HEK293 (cell line): ENCODE measurements around the gene UGCG.

Experiments
- CTCF ChIA-PET: fragments of 350-600 bp; formaldehyde crosslinking; extraction: SDS; loops from one replicate; lab custom pipeline; 2021; ENCODE audit warnings: antibody characterized with exemption; lab: Yijun Ruan, JAX
- POLR2A ChIA-PET: fragments of 300-600 bp; formaldehyde crosslinking; extraction: SDS; loops from one replicate; lab custom pipeline; 2020; ENCODE audit warnings: antibody characterized with exemption, inconsistent platforms; lab: Yijun Ruan, JAX
- H3K27ac ChIP-seq: fragments of 200-500 bp; sonication (Bioruptor generic); 2 replicates; pipeline ENCODE4 v1.5.1; 2014; ENCODE audit warnings: low read depth, low read length, control low read depth, inconsistent platforms; ENCODE audit errors: extremely low read depth
- H3K36me3 ChIP-seq, 2 experiments: fragments of 200-500 bp in 1 of 2; sonication (Bioruptor generic) in 1 of 2; 1 replicate in 1 of 2; 2 replicates in 1 of 2; pipeline ENCODE4 v1.5.1; 2014 to 2017; ENCODE audit warnings: inconsistent platforms in 2 of 2, low read length in 2 of 2; ENCODE audit not compliant: control insufficient read depth in 2 of 2, insufficient read depth in 1 of 2
- H3K4me1 ChIP-seq: fragments of 200-500 bp; sonication (Bioruptor generic); 2 replicates; pipeline ENCODE4 v1.5.1; 2014; ENCODE audit warnings: mild to moderate bottlenecking, low read length, inconsistent platforms; ENCODE audit not compliant: control insufficient read depth, insufficient read depth
- H3K4me3 ChIP-seq: 2 replicates; pipeline ENCODE4 v1.5.1; 2011; ENCODE audit warnings: low read depth, mild to moderate bottlenecking, control low read depth, low read length, moderate library complexity
- H3K9me3 ChIP-seq: fragments of 200-500 bp; sonication (Bioruptor generic); 2 replicates; pipeline ENCODE4 v1.5.1; 2014; ENCODE audit warnings: low read depth, low read length, inconsistent platforms; ENCODE audit not compliant: control insufficient read depth, insufficient read depth
- EGR2 ChIP-seq: fragments of 450-650 bp; formaldehyde crosslinking; IDR thresholded peaks from 2 replicates; pipeline ENCODE4 v1.5.1; 2016; ENCODE audit warnings: low read depth, missing biosample characterization, missing genetic modification characterization
- GFI1B ChIP-seq: fragments of 450-650 bp; formaldehyde crosslinking; IDR thresholded peaks from 2 replicates; pipeline ENCODE4 v1.5.1; 2016; ENCODE audit warnings: missing biosample characterization, missing genetic modification characterization
- KLF9 ChIP-seq: fragments of 450-650 bp; formaldehyde crosslinking; IDR thresholded peaks from 2 replicates; pipeline ENCODE4 v1.5.1; 2016; ENCODE audit warnings: missing biosample characterization, missing genetic modification characterization, low read depth
- MEIS1 ChIP-seq: sonication (generic); formaldehyde crosslinking; IDR thresholded peaks from 2 replicates; pipeline ENCODE4 v1.8.1; 2022; ENCODE audit warnings: missing genetic modification reagents, mild to moderate bottlenecking, borderline replicate concordance
- PATZ1 ChIP-seq: fragments of 450-650 bp; formaldehyde crosslinking; IDR thresholded peaks from 2 replicates; pipeline ENCODE4 v1.5.1; 2016; ENCODE audit warnings: missing biosample characterization, missing genetic modification characterization
- PBX3 ChIP-seq: sonication (generic); formaldehyde crosslinking; IDR thresholded peaks from 2 replicates; pipeline ENCODE4 v1.8.1; 2022; ENCODE audit warnings: mild to moderate bottlenecking, moderate library complexity, missing genetic modification reagents
- RBAK ChIP-seq: fragments of 450-650 bp; formaldehyde crosslinking; IDR thresholded peaks from 2 replicates; pipeline ENCODE4 v1.5.1; 2016; ENCODE audit warnings: missing biosample characterization, missing genetic modification characterization
- SCRT2 ChIP-seq: fragments of 450-650 bp; formaldehyde crosslinking; IDR thresholded peaks from 2 replicates; pipeline ENCODE4 v1.5.1; 2016; ENCODE audit warnings: missing biosample characterization, missing genetic modification characterization
- ZBTB8A ChIP-seq: fragments of 450-650 bp; formaldehyde crosslinking; IDR thresholded peaks from 2 replicates; pipeline ENCODE4 v1.5.1; 2016; ENCODE audit warnings: missing biosample characterization, missing genetic modification characterization
- ZFHX2 ChIP-seq: fragments of 450-650 bp; formaldehyde crosslinking; conservative IDR thresholded peaks from 2 replicates; pipeline ENCODE4 v1.5.1; 2016; ENCODE audit warnings: missing biosample characterization, missing genetic modification characterization
- ZNF121 ChIP-seq: fragments of 450-650 bp; formaldehyde crosslinking; IDR thresholded peaks from 2 replicates; pipeline ENCODE4 v1.5.1; 2016; ENCODE audit warnings: missing biosample characterization, missing genetic modification characterization
- ZNF132 ChIP-seq: fragments of 450-650 bp; formaldehyde crosslinking; IDR thresholded peaks from 2 replicates; pipeline ENCODE4 v1.5.1; 2017; ENCODE audit warnings: missing biosample characterization, missing genetic modification characterization, borderline replicate concordance
- ZNF133 ChIP-seq: fragments of 450-650 bp; formaldehyde crosslinking; IDR thresholded peaks from 2 replicates; pipeline ENCODE4 v1.5.1; 2016; ENCODE audit warnings: missing biosample characterization, missing genetic modification characterization
- ZNF2 ChIP-seq: fragments of 450-650 bp; formaldehyde crosslinking; IDR thresholded peaks from 2 replicates; pipeline ENCODE4 v1.5.1; 2016; ENCODE audit warnings: missing biosample characterization, missing genetic modification characterization
- ZNF221 ChIP-seq: fragments of 450-650 bp; formaldehyde crosslinking; IDR thresholded peaks from 2 replicates; pipeline ENCODE4 v1.5.1; 2017; ENCODE audit warnings: missing biosample characterization, missing genetic modification characterization, borderline replicate concordance
- ZNF280C ChIP-seq: fragments of 450-650 bp; formaldehyde crosslinking; IDR thresholded peaks from 2 replicates; pipeline ENCODE4 v1.5.1; 2016; ENCODE audit warnings: missing biosample characterization, missing genetic modification characterization
- ZNF394 ChIP-seq: fragments of 450-650 bp; formaldehyde crosslinking; IDR thresholded peaks from 2 replicates; pipeline ENCODE4 v1.5.1; 2016; ENCODE audit warnings: missing biosample characterization, missing genetic modification characterization, mild to moderate bottlenecking, moderate library complexity, borderline replicate concordance
- ZNF433 ChIP-seq: fragments of 450-650 bp; formaldehyde crosslinking; IDR thresholded peaks from 2 replicates; pipeline ENCODE4 v1.5.1; 2016; ENCODE audit warnings: missing biosample characterization, missing genetic modification characterization, low read depth
- ZNF514 ChIP-seq: fragments of 450-650 bp; formaldehyde crosslinking; IDR thresholded peaks from 2 replicates; pipeline ENCODE4 v1.5.1; 2016; ENCODE audit warnings: missing biosample characterization, missing genetic modification characterization
- ZNF521 ChIP-seq: fragments of 450-650 bp; formaldehyde crosslinking; IDR thresholded peaks from 2 replicates; pipeline ENCODE4 v1.5.1; 2017; ENCODE audit warnings: missing biosample characterization, mild to moderate bottlenecking, missing genetic modification characterization
- ZNF560 ChIP-seq: fragments of 450-650 bp; formaldehyde crosslinking; IDR thresholded peaks from 2 replicates; pipeline ENCODE4 v1.5.1; 2017; ENCODE audit warnings: missing biosample characterization, missing genetic modification characterization, borderline replicate concordance
- ZNF610 ChIP-seq: fragments of 450-650 bp; formaldehyde crosslinking; IDR thresholded peaks from 2 replicates; pipeline ENCODE4 v1.5.1; 2016; ENCODE audit warnings: missing biosample characterization, missing genetic modification characterization, borderline replicate concordance
- ZNF621 ChIP-seq: fragments of 450-650 bp; formaldehyde crosslinking; IDR thresholded peaks from 2 replicates; pipeline ENCODE4 v1.5.1; 2017; ENCODE audit warnings: missing biosample characterization, missing genetic modification characterization
- ZNF624 ChIP-seq: fragments of 450-650 bp; formaldehyde crosslinking; IDR thresholded peaks from 2 replicates; pipeline ENCODE4 v1.5.1; 2017; ENCODE audit warnings: missing biosample characterization, missing genetic modification characterization
- ZNF747 ChIP-seq: fragments of 450-650 bp; formaldehyde crosslinking; IDR thresholded peaks from 2 replicates; pipeline ENCODE4 v1.5.1; 2016; ENCODE audit warnings: missing biosample characterization, missing genetic modification characterization
- ZNF777 ChIP-seq: fragments of 450-650 bp; formaldehyde crosslinking; IDR thresholded peaks from 2 replicates; pipeline ENCODE4 v1.5.1; 2017; ENCODE audit warnings: missing biosample characterization, missing genetic modification characterization, borderline replicate concordance
- ZNF791 ChIP-seq: fragments of 450-650 bp; formaldehyde crosslinking; IDR thresholded peaks from 2 replicates; pipeline ENCODE4 v1.5.1; 2016; ENCODE audit warnings: missing biosample characterization, missing genetic modification characterization
- ZSCAN30 ChIP-seq: fragments of 450-650 bp; IDR thresholded peaks from 2 replicates; pipeline ENCODE4 v1.5.1; 2018; ENCODE audit warnings: missing biosample characterization, mild to moderate bottlenecking, missing genetic modification characterization, moderate library complexity
- TF ChIP-seq, protein P1 (sequence below): fragments of 450-650 bp; formaldehyde crosslinking; IDR thresholded peaks from 2 replicates; pipeline ENCODE4 v1.5.1; 2016; ENCODE audit warnings: missing biosample characterization, missing genetic modification characterization, borderline replicate concordance
- TF ChIP-seq, protein P2 (sequence below): fragments of 450-650 bp; formaldehyde crosslinking; IDR thresholded peaks from 2 replicates; pipeline ENCODE4 v1.5.1; 2016; ENCODE audit warnings: missing biosample characterization, missing genetic modification characterization

UGCG gene

GRCh38 chr9:111871499-111871855, 25.1 kb upstream of the UGCG start (continued):
- TF ChIP-seq ZNF610: no peak
- TF ChIP-seq, protein P1, sequence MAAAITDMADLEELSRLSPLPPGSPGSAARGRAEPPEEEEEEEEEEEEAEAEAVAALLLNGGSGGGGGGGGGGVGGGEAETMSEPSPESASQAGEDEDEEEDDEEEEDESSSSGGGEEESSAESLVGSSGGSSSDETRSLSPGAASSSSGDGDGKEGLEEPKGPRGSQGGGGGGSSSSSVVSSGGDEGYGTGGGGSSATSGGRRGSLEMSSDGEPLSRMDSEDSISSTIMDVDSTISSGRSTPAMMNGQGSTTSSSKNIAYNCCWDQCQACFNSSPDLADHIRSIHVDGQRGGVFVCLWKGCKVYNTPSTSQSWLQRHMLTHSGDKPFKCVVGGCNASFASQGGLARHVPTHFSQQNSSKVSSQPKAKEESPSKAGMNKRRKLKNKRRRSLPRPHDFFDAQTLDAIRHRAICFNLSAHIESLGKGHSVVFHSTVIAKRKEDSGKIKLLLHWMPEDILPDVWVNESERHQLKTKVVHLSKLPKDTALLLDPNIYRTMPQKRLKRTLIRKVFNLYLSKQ: no peak
- TF ChIP-seq ZNF133: no peak
- no peak for TF ChIP-seq MEIS1
- no peak for TF ChIP-seq EGR2
- TF ChIP-seq ZNF521 (tag by site-specific recombination): no peak
- no peak for TF ChIP-seq ZNF747 (tag by site-specific recombination)
- no peak for TF ChIP-seq ZNF621 (tag by site-specific recombination)
- TF ChIP-seq ZNF624 (tag by site-specific recombination): no peak

GRCh38 chr9:111872886-111873285, 23.7 kb upstream of the UGCG start:
- H3K4me3 ChIP-seq: no peak overlapping the region
- CTCF ChIA-PET: no interaction called here
- H3K27ac ChIP-seq: no peak overlapping the region
- TF ChIP-seq ZNF791 (tag by site-specific recombination): no peak
- no peak for TF ChIP-seq ZNF514 (tag by site-specific recombination)
- TF ChIP-seq GFI1B (tag by site-specific recombination): no peak
- TF ChIP-seq ZFHX2 (tag by site-specific recombination): no peak
- TF ChIP-seq ZNF394 (tag by site-specific recombination): no peak
- TF ChIP-seq RBAK: no peak
- no peak for TF ChIP-seq ZSCAN30 (tag by site-specific recombination)
- no peak for TF ChIP-seq ZNF624 (tag by site-specific recombination)
- TF ChIP-seq ZNF121 (tag by site-specific recombination): no peak
- TF ChIP-seq ZNF221 (tag by site-specific recombination): no peak
- TF ChIP-seq KLF9 (tag by site-specific recombination): no peak
- TF ChIP-seq ZNF433 (tag by site-specific recombination): no peak
- TF ChIP-seq PATZ1 (tag by site-specific recombination): no peak
- no peak for TF ChIP-seq ZNF777 (tag by site-specific recombination)
- TF ChIP-seq, all 188 proteins: peak for 0
- no peaks in the 10 kb centered on the region for H3K4me1 ChIP-seq
- no peaks in the 10 kb centered on the region for H3K36me3 ChIP-seq
- no peaks in the 10 kb centered on the region for H3K9me3 ChIP-seq
- POLR2A ChIA-PET: no interaction called here

GRCh38 chr9:111873901-111874300, 22.7 kb upstream of the UGCG start:
- no peaks in the 10 kb centered on the region for H3K9me3 ChIP-seq
- CTCF ChIA-PET: interaction anchor here (0.6 kb wide), 1 partner anchor 95 kb away, joined by 5 read pairs; no protein-coding TSS in a partner anchor
- no peak overlapping the region for H3K27ac ChIP-seq
- POLR2A ChIA-PET: interaction anchor here (0.6 to 1.2 kb wide), 2 partner anchors 18 to 768 kb away, joined by 3 to 4 read pairs; no protein-coding TSS in a partner anchor
- no peaks in the 10 kb centered on the region for H3K4me1 ChIP-seq
- H3K4me3 ChIP-seq: no peak overlapping the region
- H3K36me3 ChIP-seq: no peaks in the 10 kb centered on the region
- TF ChIP-seq SCRT2 (no peak), ZNF560 (tag by site-specific recombination) (no peak), ZNF132 (tag by site-specific recombination) (no peak), ZBTB8A (tag by site-specific recombination) (no peak), ZNF2 (tag by site-specific recombination) (no peak), ZNF280C (tag by site-specific recombination) (no peak), PBX3 (CRISPR knock-in tag) (no peak)
- TF ChIP-seq, protein P2, sequence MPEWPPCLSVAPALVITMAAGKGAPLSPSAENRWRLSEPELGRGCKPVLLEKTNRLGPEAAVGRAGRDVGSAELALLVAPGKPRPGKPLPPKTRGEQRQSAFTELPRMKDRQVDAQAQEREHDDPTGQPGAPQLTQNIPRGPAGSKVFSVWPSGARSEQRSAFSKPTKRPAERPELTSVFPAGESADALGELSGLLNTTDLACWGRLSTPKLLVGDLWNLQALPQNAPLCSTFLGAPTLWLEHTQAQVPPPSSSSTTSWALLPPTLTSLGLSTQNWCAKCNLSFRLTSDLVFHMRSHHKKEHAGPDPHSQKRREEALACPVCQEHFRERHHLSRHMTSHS (tag by site-specific recombination): no peak
